HG03066 (cell line): ENCODE measurements around the gene NECTIN4.
A peak's percentile ranks its signal among the peaks of the same experiment; 100 is the strongest.

Experiments
- ATAC-seq: cut with Tn5 transposase; IDR thresholded peaks from one replicate; pipeline ENCODE4 v1.9.1; 2021; ENCODE audit warnings: low read depth; ENCODE audit not compliant: unreplicated experiment

The NECTIN4 gene

GRCh38 chr1:161083748-161084596 lies 5.4 kb downstream of the NECTIN4 start:
- no peak for ATAC-seq

DNA sequence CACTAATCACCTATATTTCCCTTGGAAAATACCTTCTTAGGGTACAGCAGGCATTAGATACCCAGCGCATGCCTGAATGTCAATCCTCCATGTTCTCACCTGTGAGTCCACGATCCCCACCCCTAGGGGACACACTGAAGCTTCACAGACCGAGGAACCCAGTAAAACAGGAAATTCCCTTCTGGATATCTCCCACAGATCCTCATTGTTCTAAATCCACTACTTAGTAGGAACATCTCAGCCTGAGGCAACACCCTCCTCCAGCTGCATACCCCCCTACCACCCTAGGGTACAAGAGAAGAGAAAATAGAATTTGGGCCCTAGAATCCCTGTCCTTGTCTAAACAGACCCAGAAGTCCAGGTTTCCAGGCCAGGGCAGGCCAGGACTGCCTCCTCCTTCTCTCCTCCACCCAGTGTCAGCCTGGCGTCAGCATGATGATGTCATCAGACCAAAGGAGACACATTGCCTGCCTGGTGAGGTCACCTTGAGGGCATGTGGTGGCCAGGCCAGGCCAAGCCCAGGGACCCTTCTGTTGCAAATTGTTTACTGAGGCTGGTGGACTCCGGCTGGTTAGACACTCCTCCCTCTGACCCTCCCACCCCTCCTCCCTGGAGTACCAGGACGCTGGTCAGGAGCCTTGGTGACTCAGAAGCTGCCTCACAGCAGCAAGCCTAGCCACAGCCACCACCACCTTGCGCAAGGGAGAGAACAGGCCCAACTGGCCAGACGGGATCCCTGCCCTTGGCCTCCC lies 6.2 kb downstream of the NECTIN4 start:
- ATAC-seq, result no peak

DNA sequence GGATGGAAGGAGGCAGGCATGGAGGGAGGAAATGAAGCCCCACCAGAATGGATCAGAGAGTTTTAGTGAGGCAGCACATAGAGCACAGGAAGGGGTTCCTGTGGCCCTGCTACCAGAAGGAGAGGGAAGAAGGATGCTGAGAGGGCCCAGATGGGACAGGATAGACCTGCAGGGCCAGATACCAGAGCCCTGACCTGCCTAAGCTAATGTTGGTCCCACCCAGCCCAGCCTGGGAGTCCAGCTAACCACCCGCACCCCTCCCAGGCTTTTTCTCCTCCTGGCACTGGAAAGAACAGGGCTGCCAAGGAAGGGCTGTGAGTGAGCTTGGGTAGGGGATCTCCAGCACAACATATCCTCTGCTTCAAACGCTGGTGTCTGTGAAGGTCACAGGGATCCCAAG lies 6.9 kb downstream of the NECTIN4 start:
- no peak for ATAC-seq

DNA sequence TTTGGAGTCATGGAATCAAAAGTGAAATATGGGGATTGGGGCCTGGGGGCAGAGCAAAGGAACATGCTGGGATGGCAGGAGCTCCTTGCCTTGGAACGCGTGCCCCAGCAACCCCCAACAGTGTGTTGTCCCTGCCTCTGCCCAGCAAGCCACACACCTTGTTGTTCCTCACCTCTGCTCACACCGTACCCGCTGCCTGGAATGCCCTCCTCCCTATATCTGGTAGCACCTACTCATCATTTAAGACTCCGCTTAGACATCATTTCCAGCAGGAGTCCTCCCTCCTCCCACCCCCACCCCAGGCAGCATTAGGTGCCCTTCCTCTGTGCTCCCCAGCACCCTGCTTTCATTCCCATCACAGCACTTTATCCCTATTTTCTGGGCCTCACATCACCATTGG lies 7.8 kb downstream of the NECTIN4 start:
- no peak for ATAC-seq

GRCh38 chr1:161080441-161081405 lies 8.6 kb downstream of the NECTIN4 start:
- no peak for ATAC-seq

DNA sequence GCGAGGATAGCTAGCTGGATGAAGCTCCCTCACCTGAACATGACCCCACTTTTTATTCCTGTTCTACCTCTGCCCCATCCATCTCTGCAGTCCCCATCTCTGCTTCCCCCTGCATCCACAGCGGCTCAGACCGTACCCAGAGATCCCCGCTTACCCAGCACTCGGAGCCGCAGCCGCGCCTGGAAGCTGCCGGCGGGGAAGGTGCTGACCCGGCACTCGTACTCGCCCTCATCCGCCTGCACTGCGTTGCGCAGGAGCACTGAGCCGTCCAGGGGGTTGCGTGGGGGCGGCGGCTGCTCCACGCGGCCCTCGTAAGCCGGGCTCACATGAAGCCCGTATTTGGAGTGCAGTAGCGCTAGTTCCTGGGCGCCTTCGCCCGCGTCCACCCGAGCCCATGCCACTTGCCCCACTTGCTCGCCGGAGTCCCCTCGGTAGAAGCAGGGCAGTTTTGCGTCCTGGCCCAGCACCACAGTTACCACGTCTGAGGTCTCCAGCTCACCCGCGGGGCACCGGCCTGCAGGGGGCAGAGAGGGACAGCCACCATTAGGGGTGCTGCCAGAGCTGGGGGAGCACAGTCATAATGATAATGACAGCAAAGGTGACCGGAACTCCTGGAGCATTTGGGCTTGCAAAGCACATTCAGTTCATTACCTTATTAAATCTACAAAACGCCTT lies 9.8 kb downstream of the NECTIN4 start:
- ATAC-seq, result no peak

GRCh38 chr1:161077426-161077825 lies 11.9 kb downstream of the NECTIN4 start:
- ATAC-seq, result no peak

DNA sequence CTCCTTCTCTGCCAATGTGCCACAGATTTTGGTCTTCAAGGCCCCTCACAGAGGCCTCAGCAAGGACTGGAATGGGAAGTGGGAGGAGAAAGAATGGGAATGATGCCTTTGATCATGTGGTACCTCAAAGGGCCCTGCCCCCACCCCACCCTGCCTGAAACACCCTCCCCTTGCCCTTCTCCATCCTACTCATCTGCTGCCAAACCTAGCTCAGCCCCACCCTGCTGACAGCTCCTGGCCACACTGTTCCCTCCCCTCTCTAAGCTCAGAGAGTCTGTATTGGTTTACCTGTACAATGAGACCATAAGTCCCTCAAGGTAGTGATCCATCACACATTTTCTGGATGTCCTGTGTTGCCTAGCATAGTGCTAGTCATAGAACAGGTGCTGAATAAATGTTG lies 12.9 kb downstream of the NECTIN4 start:
- no peak for ATAC-seq

DNA sequence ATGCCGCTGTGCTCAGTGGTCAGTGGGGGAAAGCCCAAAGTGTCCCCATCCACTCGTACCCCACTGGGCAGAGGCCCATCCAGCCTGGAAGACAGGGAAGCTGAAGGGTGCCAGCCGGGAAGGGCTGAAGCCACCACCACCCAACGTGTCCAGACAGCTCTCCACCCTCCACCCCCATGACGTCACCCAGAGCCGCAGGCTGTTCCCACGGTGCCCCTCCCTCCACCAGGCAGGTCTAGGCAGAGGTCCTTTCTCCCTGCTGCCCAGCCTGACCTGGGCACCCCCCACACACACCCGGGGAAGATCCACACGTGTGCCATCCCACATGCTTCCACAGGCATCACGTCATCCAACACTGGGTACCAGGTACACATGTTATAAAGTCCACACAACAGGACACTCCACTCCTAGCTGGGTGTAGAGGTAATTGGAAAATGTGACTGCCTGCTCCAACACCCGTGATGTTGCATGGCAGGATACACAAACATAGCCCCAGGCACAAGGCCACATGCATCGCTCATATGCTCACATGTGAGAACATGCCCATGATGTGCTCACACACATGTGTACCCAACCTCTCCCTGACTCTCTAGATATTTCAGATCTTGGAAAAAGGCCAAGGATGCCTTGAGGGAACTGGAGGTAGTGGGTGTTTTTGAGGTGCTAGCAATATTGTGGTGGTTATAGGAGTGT lies 14.5 kb downstream of the NECTIN4 start:
- no peak for ATAC-seq

DNA sequence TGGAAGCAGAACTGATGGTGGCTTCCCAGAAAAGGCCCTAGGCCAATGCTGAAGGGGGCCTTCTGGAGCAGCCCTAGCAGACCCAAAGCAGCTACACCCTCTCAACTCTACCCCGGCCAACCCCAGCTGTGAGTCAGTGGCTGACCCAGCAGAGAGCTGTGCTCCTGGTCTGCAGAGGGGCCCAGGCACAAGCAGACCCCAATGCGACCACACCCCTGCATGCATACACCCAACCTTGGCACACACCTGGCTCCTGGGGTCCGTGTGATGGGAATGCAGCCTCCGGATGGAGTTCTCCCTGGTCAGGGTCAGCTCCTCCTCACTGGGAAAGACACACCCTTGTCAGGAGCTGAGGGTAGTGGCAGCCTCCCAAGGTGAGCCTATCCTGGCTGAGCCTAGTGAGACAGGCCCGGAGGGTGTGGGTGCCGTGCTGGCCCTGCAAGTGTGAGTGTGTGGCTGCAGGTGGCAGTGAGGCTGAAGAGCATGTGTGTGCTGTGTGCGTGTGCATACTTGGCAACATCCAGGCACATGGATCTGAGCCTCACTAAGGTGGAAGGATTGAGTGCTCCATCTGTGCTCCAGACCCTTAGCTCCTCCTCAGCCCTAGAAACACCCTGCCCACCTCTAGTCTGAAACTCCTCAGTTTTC lies 15.8 kb downstream of the NECTIN4 start:
- ATAC-seq, result no peak

- ATAC-seq, result no peak
Measured at GRCh38 chr1:161072751-161073449, 16.5 kb downstream of the NECTIN4 start.

- ATAC-seq, result no peak
Measured at GRCh38 chr1:161071886-161072371, 17.4 kb downstream of the NECTIN4 start.

GRCh38 chr1:161070761-161071160 lies 18.6 kb downstream of the NECTIN4 start:
- ATAC-seq, result no peak

GRCh38 chr1:161069731-161070270 lies 19.6 kb downstream of the NECTIN4 start, which contains the start of gene ARHGAP30:
Gene ARHGAP30 (minus strand): TSS chr1:161069891. CDS start chr1:161069624, 267 bp downstream.
- ATAC-seq, result peak; percentile 87

- ATAC-seq, result no peak
Measured at GRCh38 chr1:161069241-161069640, 20.1 kb downstream of the NECTIN4 start.

- peak; percentile 57 for ATAC-seq
Measured at GRCh38 chr1:161068306-161069234, 20.8 kb downstream of the NECTIN4 start.

DNA sequence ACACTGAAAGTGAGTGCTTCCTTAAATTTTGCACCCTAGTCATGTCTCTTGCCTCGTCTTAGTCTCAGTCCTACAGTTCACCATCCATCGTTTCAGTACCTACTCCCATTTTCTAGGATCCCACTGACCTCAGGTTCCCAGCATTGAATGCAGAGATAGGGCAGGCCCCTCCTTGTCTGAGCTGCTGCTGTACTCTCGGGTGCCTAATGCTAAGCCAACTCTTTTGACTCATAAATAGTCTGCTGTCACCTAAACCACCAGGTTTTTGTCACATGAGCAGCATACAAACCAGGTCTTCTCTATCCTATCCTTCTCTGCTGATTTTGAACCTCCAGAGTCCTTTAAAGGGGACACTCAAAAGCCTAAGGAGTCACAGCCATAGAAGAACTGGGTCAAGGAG lies 22.7 kb downstream of the NECTIN4 start:
- ATAC-seq, result no peak
